Sigmoid colon (tissue), 7 donors: ENCODE measurements around the gene CSPG5. TPM values are rescaled to one million over a fixed set of nuclear protein-coding genes. Genes with fewer than 3 reads are reported as not detected.

Experiments used
- DNase-seq: peaks from one replicate; pipeline ENCODE4 v3.0.0-alpha.2; 2019
- H3K27ac ChIP-seq, 4 donors: fragments of 200-600 bp; sonication (generic); one replicate each; pipeline ENCODE4 v1.5.1; 2016 to 2019; ENCODE audit warnings: mild to moderate bottlenecking in 1 of 4
- H3K27me3 ChIP-seq, 3 donors: fragments of 200-600 bp; sonication (generic); one replicate each; pipeline ENCODE4 v1.5.1; 2019; ENCODE audit warnings: mild to moderate bottlenecking in 1 of 3
- H3K36me3 ChIP-seq, 4 donors: fragments of 200-600 bp; sonication (generic); one replicate each; pipeline ENCODE4 v1.5.1; 2016 to 2019
- H3K4me1 ChIP-seq, 4 donors: fragments of 200-600 bp; sonication (generic); one replicate each; pipeline ENCODE4 v1.5.1; 2017 to 2019
- H3K4me3 ChIP-seq, 4 donors: fragments of 200-600 bp; sonication (generic); one replicate each; pipeline ENCODE4 v1.5.1; 2017 to 2019; ENCODE audit warnings: mild to moderate bottlenecking in 2 of 4, moderate library complexity in 1 of 4
- H3K9me3 ChIP-seq, 4 donors: fragments of 200-600 bp in 3 of 4; sonication (generic) in 3 of 4; one replicate each; pipeline versions ENCODE4 v1.5.1 to v1.6.1; 2013 to 2019
- EP300 ChIP-seq, 4 donors: sonication (generic); formaldehyde crosslinking; IDR thresholded peaks; one replicate each; pipeline ENCODE4 v1.6.1; 2017; ENCODE audit warnings: antibody characterized with exemption in 4 of 4
- POLR2A ChIP-seq, 2 donors: fragments of 450-650 bp; IDR thresholded peaks; one replicate each; pipeline ENCODE4 v1.6.1; 2016; ENCODE audit warnings: antibody characterized with exemption in 2 of 2, mild to moderate bottlenecking in 2 of 2, moderate library complexity in 2 of 2
- POLR2AphosphoS5 ChIP-seq, 4 donors: sonication (generic); formaldehyde crosslinking; IDR thresholded peaks; one replicate each; pipeline ENCODE4 v1.6.1; 2017; ENCODE audit warnings: antibody characterized with exemption in 4 of 4
- WGBS, 2 donors: extraction: QIAGEN DNeasy Blood & Tissue Kit; methylation state at CpG; one replicate each; pipeline ENCODE4 v1.1.7; 2013; 5-methylcytosine and 5-hydroxymethylcytosine counted together
- intact Hi-C: fragments of 100-400 bp; cut with DNase I; formaldehyde crosslinking; loops from one replicate; pipeline ENCODE4 v1.15.1; 2023
- polyA plus RNA-seq, 3 donors: library from polyadenylated mRNA; stranded (reverse); fragments of 200-250 nt; gene quantifications; one replicate each; pipeline ENCODE4 v1.2.3, GENCODE V29; 2013
- total RNA-seq, 4 donors: library from RNA; depleted of rRNA; stranded (reverse); fragments of >200 nt; gene quantifications; one replicate each; pipeline ENCODE4 v1.1.0, GENCODE V29; 2016
- TF ChIP-seq, protein P1 (sequence below), 4 experiments: fragments of 450-650 bp in 3 of 4; fragments of 200-600 bp in 1 of 4; IDR thresholded peaks; one replicate each; pipeline ENCODE4 v1.5.1; 2016 to 2019; ENCODE audit warnings: antibody characterized with exemption in 4 of 4, mild to moderate bottlenecking in 3 of 4, moderate library complexity in 2 of 4
- donor health status: healthy with polysubstance abuse.
- donor health status: Bipolar disorder and iron deficiency.
- donor health status: healthy.

The CSPG5 gene
- total and polyA plus RNA-seq, 7 donors = 0.99 to 2.3 (median 1.4) TPM; not detected in 2

DNA sequence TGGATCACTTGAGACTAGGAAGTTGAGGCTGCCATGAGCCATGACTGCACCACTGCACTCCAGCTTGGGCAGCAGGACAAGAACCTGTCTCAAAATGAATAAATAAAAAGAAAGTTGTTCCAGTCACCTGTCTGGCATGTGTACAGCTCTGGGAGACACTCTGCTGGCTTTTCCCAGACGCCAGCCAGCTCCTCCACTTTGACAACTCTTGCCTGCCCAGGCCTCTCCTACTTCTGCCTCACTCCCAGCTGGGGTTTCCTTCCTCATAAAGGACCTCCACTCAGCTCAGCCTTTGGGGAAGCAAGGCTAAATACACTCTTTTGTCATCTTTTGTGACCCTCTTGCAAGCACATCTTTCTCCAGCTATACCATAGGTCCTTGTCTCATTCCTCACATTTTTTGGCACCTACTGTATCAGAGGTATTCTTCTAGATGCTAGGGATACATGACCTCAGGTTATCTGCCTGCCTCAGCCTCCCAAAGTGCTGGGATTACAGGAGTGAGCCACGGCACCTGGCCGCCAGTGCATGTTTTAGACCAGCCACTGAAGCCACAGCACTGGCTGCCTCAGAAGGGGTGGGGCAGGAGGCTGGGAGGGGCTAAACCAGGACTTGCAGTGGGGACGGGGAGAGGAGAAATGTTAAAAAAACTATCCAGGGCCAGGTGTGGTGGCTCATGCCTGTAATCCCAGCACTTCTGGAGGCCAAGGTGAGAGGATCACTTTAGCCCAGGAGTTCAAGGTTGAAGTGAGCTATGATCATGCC is 55.2 kb downstream of the CSPG5 start:
- Histone ChIP-seq H3K27ac (no peak overlapping the region), H3K4me3 (no peak overlapping the region), H3K9me3 (no peaks in the 10 kb centered on the region), H3K27me3 (no peaks in the 10 kb centered on the region), H3K36me3 (no peaks in the 10 kb centered on the region), H3K4me1 (peaks cover 0 to 7% (median 5%) of the 10 kb centered on the region in 4 donors)
- TF ChIP-seq POLR2AphosphoS5 (IDR thresholded peaks at IDR 0.05) = no peak
- no peak for TF ChIP-seq POLR2A (IDR thresholded peaks at IDR 0.05)
- TF ChIP-seq, protein P1, sequence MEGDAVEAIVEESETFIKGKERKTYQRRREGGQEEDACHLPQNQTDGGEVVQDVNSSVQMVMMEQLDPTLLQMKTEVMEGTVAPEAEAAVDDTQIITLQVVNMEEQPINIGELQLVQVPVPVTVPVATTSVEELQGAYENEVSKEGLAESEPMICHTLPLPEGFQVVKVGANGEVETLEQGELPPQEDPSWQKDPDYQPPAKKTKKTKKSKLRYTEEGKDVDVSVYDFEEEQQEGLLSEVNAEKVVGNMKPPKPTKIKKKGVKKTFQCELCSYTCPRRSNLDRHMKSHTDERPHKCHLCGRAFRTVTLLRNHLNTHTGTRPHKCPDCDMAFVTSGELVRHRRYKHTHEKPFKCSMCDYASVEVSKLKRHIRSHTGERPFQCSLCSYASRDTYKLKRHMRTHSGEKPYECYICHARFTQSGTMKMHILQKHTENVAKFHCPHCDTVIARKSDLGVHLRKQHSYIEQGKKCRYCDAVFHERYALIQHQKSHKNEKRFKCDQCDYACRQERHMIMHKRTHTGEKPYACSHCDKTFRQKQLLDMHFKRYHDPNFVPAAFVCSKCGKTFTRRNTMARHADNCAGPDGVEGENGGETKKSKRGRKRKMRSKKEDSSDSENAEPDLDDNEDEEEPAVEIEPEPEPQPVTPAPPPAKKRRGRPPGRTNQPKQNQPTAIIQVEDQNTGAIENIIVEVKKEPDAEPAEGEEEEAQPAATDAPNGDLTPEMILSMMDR (IDR thresholded peaks at IDR 0.05) = no peak
- TF ChIP-seq EP300 (IDR thresholded peaks at IDR 0.05) = no peak
- no peak for DNase-seq
- intact Hi-C loops = loop anchor here (5.0 to 10.0 kb wide), 2 partner anchors 51 to 139 kb away; partner anchors contain the start of gene CSPG5
- WGBS, 2 donors = 67% methylated on average over 4 of the region's 4 CpGs

GRCh38 chr3:47522082-47522987 is 56.3 kb downstream of the CSPG5 start:
- H3K27me3 ChIP-seq = no peaks in the 10 kb centered on the region
- no peaks in the 10 kb centered on the region for H3K36me3 ChIP-seq
- H3K27ac ChIP-seq = no peak overlapping the region
- 26 to 38% methylated on average over 15 of the region's 15 CpGs for WGBS, 2 donors
- DNase-seq = peak; percentile 92
- TF ChIP-seq POLR2A (IDR thresholded peaks at IDR 0.05) (no peak), POLR2AphosphoS5 (IDR thresholded peaks at IDR 0.05) (peak in 2 of 4 donors; percentile 20 to 28)
- TF ChIP-seq, protein P1 (IDR thresholded peaks at IDR 0.05) = peak; percentile 87 to 95 (median 93)
- intact Hi-C loops = loop anchor here (1.0 to 10.0 kb wide), 3 partner anchors 52 to 267 kb away; partner anchors contain the start of gene CSPG5
- H3K4me1 ChIP-seq = peaks cover 0 to 7% (median 5%) of the 10 kb centered on the region in 4 donors
- no peak overlapping the region for H3K4me3 ChIP-seq
- no peaks in the 10 kb centered on the region for H3K9me3 ChIP-seq

GRCh38 chr3:47520756-47521155 is 57.9 kb downstream of the CSPG5 start:
- no peak for DNase-seq
- Histone ChIP-seq H3K9me3 (no peaks in the 10 kb centered on the region), H3K27me3 (no peaks in the 10 kb centered on the region), H3K27ac (no peak overlapping the region), H3K36me3 (no peaks in the 10 kb centered on the region), H3K4me1 (peaks cover 0 to 7% (median 5%) of the 10 kb centered on the region in 4 donors), H3K4me3 (no peak overlapping the region)
- TF ChIP-seq POLR2A (IDR thresholded peaks at IDR 0.05) (no peak), POLR2AphosphoS5 (IDR thresholded peaks at IDR 0.05) (no peak), EP300 (IDR thresholded peaks at IDR 0.05) (no peak)
- TF ChIP-seq, protein P1 (IDR thresholded peaks at IDR 0.05) = no peak
- intact Hi-C loops = loop anchor here (5.0 to 10.0 kb wide), 2 partner anchors 54 to 142 kb away; partner anchors contain the start of gene CSPG5

DNA sequence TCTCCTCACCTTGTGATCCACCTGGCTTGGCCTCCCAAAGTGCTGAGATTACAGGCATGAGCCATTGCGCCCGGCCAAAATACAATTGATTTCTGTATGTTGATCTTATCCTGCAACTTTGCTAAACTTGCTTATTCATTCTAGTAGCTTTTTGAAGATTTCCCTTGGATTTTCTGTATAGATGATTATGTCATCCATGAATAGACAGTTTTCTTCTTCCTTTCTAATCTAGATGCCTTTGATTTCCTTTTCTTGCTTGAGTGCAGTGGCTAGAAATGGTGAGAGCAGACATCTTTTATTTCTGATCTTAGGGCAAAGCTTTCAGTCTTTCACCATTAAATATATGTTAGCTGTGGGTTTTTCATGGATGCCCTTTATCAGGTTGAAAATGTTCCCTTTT is 60.7 kb downstream of the CSPG5 start:
- DNase-seq = no peak
- no peak overlapping the region for H3K4me3 ChIP-seq
- H3K9me3 ChIP-seq = no peaks in the 10 kb centered on the region
- peaks cover 0 to 9% (median 6%) of the 10 kb centered on the region in 4 donors for H3K4me1 ChIP-seq
- H3K36me3 ChIP-seq = no peaks in the 10 kb centered on the region
- WGBS, 2 donors = 91 to 97% methylated on average over 2 of the region's 2 CpGs
- TF ChIP-seq, protein P1 (IDR thresholded peaks at IDR 0.05) = no peak
- TF ChIP-seq EP300 (IDR thresholded peaks at IDR 0.05) (no peak), POLR2A (IDR thresholded peaks at IDR 0.05) (no peak), POLR2AphosphoS5 (IDR thresholded peaks at IDR 0.05) (no peak)
- no peaks in the 10 kb centered on the region for H3K27me3 ChIP-seq
- no peak overlapping the region for H3K27ac ChIP-seq
- intact Hi-C loops = no loop called here
